Activated CD4-positive, alpha-beta T cell treated with anti-CD3 and anti-CD28 coated beads, Interleukin-2, amount 50 U/mL, for 24 hours (primary cell): ENCODE results near the gene APP.

Experiments used
- DNase-seq, 2 donors: peaks; one replicate each; pipeline ENCODE4 v3.0.0-alpha.2; 2020; ENCODE audit warnings: low read depth in 1 of 2, low spot score in 1 of 2

APP gene

DNA sequence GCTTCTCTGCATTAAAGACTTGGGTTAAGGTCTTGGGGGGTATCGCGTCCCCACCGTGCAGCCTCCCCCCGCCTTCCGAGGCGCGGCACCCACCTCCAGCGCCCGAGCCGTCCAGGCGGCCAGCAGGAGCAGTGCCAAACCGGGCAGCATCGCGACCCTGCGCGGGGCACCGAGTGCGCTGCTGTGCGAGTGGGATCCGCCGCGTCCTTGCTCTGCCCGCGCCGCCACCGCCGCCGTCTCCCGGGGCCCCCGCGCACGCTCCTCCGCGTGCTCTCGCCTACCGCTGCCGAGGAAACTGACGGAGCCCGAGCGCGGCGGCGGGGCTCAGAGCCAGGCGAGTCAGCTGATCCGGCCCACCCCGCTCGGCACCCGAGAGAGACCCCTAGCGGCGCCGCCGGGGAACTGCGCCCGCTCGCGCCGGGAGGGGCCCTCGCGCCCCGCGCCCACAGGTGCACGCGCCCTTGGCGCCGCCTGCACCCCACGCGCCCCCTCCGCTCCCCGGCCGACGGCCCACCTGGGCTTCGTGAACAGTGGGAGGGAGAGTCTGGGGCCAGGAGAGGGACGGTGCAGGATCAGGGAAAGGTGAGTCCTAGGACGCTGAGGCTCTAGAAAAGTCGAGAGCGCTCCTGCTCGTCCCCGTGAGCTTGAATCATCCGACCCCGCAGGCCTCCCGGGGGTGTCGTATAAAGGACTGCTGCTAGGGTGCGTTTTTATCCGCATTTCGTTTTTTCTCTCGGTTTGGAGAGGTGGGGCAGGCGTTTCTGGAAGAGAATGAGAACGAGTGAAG lies at the start of gene APP:
TSS of gene APP (minus strand) at position 300 of the 787 bp plus-strand sequence. CDS start at position 150, 150 bp downstream.
- peak; percentile 78 to 92 for DNase-seq

DNA sequence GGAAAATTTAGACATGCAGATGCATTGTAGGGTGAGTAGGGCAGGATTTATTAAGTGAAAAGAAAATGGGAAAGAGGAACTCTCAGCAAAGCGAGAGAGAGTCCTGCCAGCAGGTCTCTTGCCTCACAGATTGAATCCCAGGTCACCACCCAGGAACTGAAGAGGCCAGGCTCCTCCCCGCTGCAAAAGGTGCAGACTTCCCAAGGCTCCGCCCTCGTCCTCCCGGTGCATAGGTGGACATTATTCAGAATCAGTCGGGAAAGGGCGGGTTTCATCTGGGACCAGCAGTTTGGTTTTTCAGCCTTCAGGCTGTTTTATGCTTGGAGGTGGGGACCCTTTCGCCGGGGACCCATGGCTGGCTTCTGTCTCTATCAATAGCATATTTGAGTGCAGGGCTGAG lies 41.6 kb upstream of the APP start:
- DNase-seq: no peak

DNA sequence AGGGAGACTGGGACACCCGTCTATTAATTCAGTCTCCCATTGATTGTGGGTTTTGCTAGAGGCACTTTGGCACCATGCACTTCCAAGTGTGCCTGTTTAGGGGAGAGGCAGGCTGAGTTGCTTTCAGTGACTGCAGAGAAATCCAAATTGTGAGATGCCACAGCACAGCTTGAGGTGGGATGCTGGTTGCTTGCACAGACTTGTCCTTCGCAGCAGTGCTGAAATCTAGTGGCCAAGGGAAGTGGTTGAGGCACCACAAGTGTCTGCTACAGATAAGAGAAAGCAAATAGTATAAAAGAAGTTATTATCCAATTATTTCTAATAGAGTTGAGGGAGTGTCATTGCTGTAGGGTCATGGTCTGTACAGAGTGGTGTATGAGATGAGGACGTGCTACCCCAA lies 40.0 kb upstream of the APP start:
- no peak for DNase-seq

DNA sequence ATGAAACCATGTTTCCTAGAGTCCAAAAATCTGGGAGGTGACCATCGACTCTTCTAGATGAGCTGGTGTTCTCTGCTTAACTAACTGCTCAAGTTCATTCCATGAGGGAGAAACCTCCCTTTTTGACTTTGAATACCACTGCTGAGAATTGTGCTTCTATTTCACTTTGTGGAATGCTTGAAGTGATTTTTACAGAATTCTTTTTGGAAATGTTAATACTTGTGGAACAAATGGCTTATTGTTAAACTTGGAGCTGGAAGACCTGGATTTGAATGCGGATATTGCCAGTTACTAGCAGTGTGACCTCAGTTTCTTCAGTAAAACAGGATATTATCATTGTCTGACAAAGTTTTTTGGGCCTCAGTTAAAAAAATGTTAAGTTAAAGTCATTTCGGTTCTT lies 36.5 kb upstream of the APP start:
- no peak for DNase-seq

DNA sequence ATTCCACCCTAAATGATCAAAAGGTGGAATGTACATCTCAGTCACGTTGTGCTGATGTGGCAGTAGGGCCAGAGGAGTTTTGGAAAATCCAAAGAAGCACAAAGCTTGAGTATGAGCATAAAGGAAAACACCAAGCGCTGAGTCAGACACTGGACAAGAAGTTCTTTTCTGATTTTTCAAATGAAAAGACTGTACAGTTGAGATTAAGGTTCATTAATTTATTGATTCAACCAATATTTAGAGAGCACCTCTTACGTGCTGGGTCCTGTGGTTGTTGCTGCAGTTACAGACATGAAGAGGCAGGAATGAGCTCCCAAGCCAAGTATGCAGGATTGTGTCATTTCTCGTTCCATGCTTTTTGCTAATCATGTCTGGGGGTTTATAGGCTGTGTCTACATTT lies 28.9 kb upstream of the APP start:
- DNase-seq: no peak

DNA sequence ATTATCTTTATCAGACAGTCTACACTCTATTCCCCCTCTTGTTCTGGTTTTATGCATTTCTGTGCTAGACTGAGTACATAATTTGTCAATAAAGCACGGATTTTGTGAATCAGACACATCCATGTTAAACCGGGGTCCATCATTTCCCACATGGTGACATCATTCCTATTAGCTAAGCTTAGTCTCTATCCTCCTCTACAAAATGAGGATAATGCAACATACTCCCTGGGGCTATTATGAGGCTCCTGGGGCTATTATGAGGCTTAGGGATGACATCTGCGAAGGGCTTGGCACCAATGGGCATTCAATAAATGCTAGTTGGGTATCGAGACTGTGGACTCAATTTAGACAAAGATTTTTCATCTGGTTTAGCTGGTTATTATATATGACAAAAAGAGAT lies 25.1 kb upstream of the APP start:
- no peak for DNase-seq

DNA sequence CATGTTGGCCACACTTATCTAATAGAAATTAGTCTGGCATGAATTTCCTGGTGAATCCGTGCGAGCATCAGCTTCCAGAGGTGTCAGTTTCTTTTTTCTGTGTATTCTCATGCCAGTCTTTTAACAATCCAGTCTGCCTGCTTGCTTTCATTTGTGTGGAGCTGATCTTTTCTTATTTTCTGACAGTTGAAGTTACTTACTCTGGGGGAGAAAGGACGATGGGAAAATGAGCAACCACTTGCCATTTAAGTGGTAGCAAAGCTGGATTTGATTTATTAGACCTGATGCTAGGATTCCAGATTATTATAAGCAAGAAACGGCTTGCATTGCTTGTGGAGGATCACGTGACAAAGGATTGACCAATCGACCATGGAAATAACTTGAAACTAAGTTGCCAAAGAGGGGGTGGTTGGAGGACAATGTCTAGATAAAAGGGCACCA lies 24.3 kb upstream of the APP start:
- no peak for DNase-seq

DNA sequence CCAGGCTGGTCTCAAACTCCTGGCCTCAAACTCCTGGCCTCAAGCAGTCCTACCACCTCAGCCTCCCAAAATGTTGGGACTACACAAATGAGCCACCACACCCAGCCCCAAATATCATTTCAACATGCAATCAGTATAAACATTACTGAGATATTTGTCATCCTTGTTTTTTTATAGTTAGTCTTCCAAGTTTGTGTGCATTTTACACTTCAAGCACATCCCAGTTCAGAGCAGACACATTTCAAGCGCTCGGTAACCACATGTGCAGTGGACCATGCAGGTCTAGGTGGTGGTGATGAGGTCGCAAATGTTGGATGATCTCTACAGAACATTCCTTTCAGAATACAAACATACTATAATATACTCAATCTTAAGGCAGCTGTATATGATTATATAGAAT lies 23.8 kb upstream of the APP start:
- DNase-seq: no peak

DNA sequence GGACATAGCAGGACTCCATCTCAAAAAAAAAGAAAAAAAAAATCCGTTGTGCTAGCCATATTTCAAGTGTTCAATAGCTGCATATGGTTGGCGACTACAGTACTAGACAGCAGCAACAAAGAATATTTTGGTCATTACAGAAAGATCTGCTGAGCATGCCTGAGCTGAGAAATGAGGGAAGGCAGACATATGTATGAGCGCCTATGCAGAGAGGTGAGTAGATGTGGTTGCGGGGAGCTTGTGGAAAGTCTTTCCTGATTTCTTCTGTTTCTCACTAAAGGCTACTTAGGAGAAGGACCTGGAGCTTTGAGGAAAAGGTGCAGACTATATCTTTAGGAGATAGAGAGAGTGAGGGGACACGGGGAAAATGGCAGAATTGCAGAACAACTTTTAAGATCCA lies 21.0 kb upstream of the APP start:
- no peak for DNase-seq

DNA sequence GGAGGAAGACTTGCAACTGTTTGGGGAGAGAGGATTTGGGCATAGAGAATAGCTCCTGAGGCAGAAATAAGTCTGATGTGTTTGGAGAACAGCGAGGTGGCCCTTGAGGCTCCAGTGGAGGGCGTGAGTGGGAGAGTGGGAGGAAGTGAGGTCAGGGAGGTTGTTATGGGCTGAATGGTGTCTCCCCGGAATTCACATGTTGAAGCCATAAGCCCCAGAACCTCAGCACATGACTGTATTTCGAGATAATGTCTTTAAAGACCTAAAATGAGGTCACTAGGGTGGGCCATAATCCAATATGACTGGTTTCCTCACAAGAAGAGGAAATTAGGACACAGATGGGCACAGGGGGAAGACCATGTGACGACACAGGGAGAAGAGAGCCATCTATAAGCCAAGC lies 17.9 kb upstream of the APP start:
- DNase-seq: no peak

DNA sequence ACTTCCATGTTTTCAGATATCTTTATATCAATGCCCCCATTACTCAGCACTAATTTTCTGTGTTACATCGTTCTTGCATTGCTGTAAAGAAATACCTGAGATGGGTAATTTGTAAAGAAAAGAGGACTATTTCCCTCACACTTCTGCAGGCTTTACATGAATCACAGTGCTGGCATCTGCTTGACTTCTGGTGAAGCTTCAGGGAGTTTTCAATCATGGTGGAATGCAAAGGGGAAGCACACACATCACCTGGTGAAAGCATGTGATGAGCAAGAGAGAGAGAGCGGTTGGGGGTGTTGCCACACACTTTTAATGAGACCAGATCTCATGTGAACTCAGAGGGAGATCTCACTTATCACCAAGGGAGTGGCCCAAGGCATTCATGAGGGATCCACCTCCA lies 14.9 kb upstream of the APP start:
- DNase-seq: no peak

DNA sequence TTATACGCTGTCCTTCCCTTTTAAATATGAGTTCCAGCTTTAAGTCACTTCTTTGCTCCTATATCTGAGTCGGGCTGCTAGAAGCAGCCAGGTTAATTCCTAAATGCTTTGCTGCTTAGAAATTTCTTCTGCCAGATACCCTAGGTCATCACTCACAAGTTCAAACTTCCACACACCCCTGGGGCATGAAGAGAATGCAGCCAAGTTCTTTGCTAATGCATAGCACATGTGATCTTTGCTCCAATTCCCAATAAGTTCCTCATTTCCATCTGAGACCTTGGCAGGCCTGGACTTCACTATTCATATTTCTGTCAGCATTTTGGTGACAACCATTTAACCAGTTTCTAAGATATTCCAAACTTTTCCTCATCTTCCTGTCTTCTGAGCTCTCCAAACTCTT lies 14.5 kb upstream of the APP start:
- DNase-seq: no peak

DNA sequence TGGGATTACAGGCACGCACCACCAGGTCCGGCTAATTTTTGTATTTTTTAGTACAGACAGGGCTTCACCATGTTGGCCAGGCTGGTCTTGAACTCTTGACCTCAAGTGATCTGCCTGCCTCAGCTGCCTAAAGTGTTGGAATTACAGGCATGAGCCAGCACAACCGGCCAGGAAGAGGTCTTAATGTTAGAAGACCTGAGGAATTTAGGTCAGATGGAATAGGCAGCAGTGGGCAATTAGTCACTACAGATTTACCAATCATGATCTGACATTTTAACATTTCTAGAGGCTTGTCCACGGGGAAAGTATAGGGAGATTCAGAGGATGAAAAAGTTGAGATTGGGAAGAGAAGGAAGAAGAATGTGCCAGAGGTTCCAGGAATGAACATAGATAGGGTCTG lies 8.9 kb upstream of the APP start:
- no peak for DNase-seq

DNA sequence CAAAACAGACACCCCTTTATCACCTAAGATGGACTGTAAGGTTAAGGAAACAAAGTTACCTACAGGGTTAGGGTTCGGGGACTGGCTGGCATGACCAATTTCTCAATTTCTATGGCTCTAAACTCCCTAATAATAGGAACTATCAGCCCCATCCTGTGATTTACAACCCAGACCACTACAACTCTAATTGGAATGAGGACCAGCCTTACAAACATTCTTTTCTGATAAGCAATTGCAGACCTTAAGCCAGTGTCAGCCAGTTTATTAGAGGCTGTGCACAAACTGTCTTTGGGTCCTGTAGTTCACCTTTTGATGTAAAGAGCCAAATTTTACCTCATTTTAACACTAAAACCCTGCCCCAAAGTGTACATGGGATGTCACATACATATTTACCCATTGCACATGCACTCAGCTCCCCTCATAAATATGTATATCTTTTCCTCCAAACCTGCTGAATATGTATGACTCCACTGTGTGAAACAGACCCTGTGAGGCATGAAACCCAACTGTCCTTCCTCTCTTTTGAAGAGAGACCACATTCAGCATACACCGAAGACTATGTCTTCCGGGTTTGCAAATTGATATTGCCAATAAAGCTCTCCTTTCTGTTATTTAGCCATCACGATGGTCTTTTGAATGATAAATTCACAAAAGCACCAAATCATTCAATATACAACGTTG lies 7.3 kb upstream of the APP start:
- no peak for DNase-seq

DNA sequence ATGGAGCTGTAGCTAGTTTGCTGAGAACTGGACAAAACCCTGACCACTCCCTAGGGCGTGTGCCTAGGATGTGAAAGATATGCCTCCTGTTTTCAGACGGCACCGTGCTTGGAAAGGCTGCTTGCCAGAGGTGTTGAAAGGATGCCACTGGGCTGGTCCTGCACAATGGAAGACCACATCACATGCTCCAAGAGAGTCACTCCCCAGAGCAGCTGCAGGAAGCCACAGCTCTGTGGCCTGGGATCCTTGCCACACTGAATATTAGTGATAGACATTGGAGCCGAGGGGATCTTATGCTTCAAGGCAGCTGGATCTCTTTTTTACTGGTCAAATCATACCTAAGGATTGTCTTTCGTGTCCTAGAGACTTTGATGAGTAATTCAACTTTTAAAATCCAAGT lies 6.6 kb upstream of the APP start:
- no peak for DNase-seq

DNA sequence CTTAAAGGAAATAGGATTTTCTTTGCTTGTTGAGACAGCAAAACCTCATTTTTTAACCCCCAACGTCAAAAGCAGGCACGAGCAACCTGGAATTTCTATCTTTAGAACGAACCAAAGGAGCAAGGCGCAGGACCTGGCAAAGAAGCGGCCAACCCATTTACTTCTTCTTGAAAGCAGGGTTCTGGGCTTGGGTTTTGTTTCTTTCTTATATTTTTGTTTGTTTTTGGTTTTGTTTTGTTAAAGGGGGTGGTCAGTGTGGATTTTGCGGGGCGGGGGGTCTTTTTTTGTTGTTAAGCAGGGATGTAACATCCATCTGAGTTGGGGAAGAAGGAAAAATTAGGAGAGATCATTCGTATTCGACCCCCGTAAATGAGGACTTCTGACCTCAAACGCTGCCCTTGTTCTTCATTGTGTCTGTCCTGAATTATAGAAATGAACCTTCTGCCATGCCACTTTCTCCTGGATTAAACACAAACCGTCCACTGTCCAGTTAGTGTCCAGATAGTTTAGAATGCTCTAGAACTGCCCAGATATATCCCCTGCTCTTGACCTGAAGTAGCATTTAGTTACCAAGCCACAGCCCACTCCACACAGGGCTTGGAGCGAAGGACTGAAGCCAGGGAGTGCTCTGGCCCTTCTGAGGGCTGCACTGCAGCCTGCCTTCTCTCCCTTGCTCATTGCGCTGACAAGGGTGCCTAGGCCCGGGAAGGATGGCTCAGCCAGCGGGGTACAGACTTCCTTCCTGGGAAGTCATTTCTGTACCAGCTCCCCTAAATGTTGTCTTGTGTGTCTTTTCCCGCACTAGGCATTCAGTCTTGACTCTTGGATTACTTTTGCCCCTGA lies 909 bp upstream of the APP start:
- no peak for DNase-seq

DNA sequence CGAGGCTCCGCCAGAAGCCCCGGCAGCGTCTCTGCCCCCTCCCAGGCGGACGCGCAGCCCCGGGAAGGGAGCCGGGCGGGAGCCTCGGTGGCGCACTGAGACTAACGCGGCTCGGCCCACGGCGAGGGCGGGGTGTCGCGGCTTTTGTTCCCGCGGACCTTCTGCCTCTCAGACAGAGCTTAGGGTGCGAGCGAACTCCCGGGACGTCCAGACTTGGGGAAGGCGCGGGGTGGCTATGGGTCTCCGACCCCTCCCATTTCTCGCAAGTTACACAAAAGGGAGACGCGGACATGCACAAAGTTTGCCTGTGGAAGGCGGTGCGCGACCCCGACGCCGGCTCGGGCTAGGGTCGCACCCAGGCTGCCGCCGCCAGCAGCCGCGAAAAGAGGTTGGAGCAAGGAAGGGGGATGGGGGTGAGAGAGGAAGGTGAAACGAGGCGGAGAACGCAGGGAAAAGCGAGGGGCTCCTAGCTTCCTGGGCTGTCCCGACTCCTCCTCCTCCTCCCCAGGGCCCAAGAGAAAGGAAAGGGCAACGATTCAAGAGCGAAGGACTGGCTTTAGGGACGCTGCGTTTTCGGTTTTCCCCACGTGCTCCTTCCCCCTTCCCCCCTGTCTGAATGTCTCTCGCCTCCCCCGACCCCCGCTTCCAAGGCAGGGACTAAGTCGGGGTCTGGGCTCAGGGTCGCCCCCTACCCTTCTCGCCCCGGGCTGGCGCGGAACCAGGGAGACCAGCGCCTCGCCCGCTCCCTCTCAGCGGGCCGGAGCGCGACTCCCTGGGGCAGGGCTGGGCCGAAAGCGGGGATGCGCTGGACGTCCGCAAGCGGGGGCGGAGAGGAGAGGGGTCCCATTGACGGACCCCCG lies 729 bp downstream of the APP start:
- DNase-seq: peak; percentile 15 to 19

DNA sequence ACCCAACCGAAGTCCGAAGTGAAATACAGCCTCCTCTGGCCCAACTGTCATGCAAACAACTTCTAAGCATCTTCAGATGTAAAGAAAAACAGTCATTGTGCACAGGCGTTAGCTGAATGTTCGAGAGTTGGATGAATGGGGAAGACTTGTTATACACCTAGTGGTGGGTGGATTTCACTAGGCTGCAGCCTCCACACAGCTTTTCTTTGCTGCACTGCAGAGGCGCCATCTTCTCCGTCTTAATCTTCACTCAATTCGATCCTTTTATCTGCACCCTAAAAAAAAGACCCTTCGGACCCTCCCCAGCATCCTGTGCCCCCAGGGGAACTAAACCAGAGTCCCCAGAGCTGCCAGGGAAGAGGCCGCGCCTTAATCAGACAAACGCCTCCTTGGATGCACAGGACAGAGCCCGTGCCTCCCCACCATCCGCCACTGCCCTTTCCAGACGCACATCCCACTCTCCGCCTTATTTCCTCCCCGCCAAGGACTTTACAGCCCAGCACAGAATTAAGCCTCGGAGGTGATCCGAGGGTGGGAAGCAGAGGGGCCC lies 1.4 kb downstream of the APP start:
- DNase-seq: peak; percentile 21 to 32

DNA sequence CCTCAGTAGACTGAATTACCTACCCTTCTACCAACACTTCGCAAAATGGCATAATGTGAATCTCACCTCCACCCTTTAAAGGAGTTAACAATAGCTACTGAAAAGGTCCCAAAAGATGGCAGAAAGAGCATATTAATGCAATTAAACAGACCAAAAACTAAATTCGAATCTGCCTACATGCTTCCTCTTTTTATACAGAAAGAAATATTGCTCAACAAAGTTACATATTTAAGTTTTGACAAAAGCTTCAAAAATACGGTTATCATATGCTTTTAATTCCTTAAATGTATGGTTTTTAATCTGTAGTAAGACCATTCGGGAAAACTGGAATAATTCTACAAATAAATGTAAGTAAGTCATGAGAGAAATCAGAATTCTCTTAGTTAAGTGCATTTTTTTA lies 2.2 kb downstream of the APP start:
- DNase-seq: no peak

DNA sequence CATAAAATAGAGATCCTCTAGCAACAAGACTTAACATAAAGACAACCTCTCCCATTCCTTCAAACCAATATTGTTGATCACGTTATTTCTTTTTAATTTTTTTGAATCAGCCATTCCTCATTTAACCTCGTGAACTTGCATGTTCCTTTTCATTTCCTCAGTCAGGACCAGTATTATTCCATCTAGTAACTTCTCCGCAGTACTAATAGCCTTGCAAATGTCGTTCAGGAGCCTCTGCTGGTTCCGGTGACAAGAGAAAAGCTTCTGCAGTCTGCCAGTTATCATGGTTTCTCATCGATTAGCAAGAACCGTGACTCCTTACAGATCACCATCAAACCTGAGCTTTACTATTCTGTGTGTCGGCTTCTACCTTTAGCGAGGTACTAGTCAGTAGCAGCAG lies 3.0 kb downstream of the APP start:
- DNase-seq: no peak

DNA sequence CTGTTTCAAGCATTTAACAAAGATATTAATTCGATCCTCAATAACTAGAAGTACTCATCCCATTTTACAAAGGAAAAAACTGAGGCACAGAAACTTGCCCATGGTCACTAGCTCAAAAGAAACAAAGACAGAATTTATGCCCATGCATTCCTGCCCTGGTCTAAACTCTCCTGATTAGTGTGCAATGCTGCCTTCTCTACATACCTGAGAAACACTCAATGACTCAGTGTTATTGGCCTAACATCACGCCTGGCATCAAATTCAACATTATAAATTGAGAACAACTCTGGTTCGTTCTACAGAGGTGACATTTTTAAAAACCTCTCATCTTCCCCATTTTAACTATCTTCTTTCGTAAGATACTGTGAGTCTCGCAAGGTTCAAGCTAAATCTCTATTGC lies 5.2 kb downstream of the APP start:
- DNase-seq: no peak
